ENCODE results near the gene ERGIC1. TPM values are rescaled to one million over a fixed set of nuclear protein-coding genes. Genes with fewer than 3 reads are reported as not detected.
A peak's percentile ranks its signal among the peaks of the same experiment; 100 is the strongest.
"Not testable (repeated sequence)": the region's sequence is repeated elsewhere in the genome, so short reads cannot be mapped to it uniquely, and the experiment has no call there.

The ERGIC1 gene
- total RNA-seq, 1 donor from 2014 or later: 131 TPM

GRCh38 chr5:172807766-172808311 lies 26.2 kb upstream of the ERGIC1 start:
- Histone ChIP-seq H3K4me3 (ENCODE audit: insufficient read depth, low read depth, low read length) (peak overlapping the region; percentile 19), H3K9ac (ENCODE audit: low read length) (peak overlapping the region; percentile 81), H3K79me2 (ENCODE audit: insufficient read depth, low read length) (no peaks in the 10 kb centered on the region), H3K36me3 (ENCODE audit: insufficient read depth, low read length) (no peaks in the 10 kb centered on the region), H3K4me2 (ENCODE audit: low read length) (peak overlapping the region; percentile 78), H2AFZ (ENCODE audit: low read depth, low read length) (peak overlapping the region; percentile 65), H3K27ac (ENCODE audit: low read depth, low read length) (peak overlapping the region; percentile 80), H3K4me1 (ENCODE audit: insufficient read depth, low read length) (peaks cover 14% of the 10 kb centered on the region), H3K27me3 (ENCODE audit: insufficient read depth, low read length) (no peaks in the 10 kb centered on the region), H4K20me1 (ENCODE audit: insufficient read depth, low read length) (no peaks in the 10 kb centered on the region), H3K9me3 (ENCODE audit: insufficient read depth, low read depth, low read length) (no peaks in the 10 kb centered on the region)
- FAIRE-seq (no peak), DNase-seq (ENCODE audit: low read depth) (no peak)
- Mint-ChIP-seq H3K27ac (ENCODE audit: unreplicated experiment) (peak overlapping the region; percentile 93), H3K4me3 (ENCODE audit: unreplicated experiment) (no peak overlapping the region), H3K36me3 (ENCODE audit: low read depth, unreplicated experiment) (no peaks in the 10 kb centered on the region), H3K27me3 (ENCODE audit: low read depth, unreplicated experiment) (no peaks in the 10 kb centered on the region), H3K4me1 (ENCODE audit: low read depth, unreplicated experiment) (peaks cover 10% of the 10 kb centered on the region), H3K9me3 (ENCODE audit: unreplicated experiment) (no peaks in the 10 kb centered on the region)
- TF ChIP-seq EZH2 (IDR thresholded peaks at IDR 0.05; ENCODE audit: insufficient read depth, low read length) (no peak), CTCF (IDR thresholded peaks at IDR 0.05; ENCODE audit: insufficient read depth, low read depth, low read length) (no peak)

- H3K4me2 ChIP-seq (ENCODE audit: low read length): no peak overlapping the region
- no peak overlapping the region for H2AFZ ChIP-seq (ENCODE audit: low read depth, low read length)
- DNase-seq (ENCODE audit: low read depth) (no peak), FAIRE-seq (no peak)
- no peaks in the 10 kb centered on the region for H3K27me3 ChIP-seq (ENCODE audit: insufficient read depth, low read length)
- Mint-ChIP-seq H3K27ac (ENCODE audit: unreplicated experiment) (no peak overlapping the region), H3K9me3 (ENCODE audit: unreplicated experiment) (no peaks in the 10 kb centered on the region), H3K4me1 (ENCODE audit: low read depth, unreplicated experiment) (peaks cover 12% of the 10 kb centered on the region), H3K27me3 (ENCODE audit: low read depth, unreplicated experiment) (no peaks in the 10 kb centered on the region), H3K36me3 (ENCODE audit: low read depth, unreplicated experiment) (no peaks in the 10 kb centered on the region), H3K4me3 (ENCODE audit: unreplicated experiment) (no peak overlapping the region)
- no peaks in the 10 kb centered on the region for H3K79me2 ChIP-seq (ENCODE audit: insufficient read depth, low read length)
- H3K27ac ChIP-seq (ENCODE audit: low read depth, low read length): no peak overlapping the region
- H3K4me1 ChIP-seq (ENCODE audit: insufficient read depth, low read length): peaks cover 12% of the 10 kb centered on the region
- H3K9ac ChIP-seq (ENCODE audit: low read length): no peak overlapping the region
- no peaks in the 10 kb centered on the region for H3K36me3 ChIP-seq (ENCODE audit: insufficient read depth, low read length)
- no peak overlapping the region for H3K4me3 ChIP-seq (ENCODE audit: insufficient read depth, low read depth, low read length)
- TF ChIP-seq CTCF (IDR thresholded peaks at IDR 0.05; ENCODE audit: insufficient read depth, low read depth, low read length) (no peak), EZH2 (IDR thresholded peaks at IDR 0.05; ENCODE audit: insufficient read depth, low read length) (no peak)
- no peaks in the 10 kb centered on the region for H4K20me1 ChIP-seq (ENCODE audit: insufficient read depth, low read length)
- H3K9me3 ChIP-seq (ENCODE audit: insufficient read depth, low read depth, low read length): no peaks in the 10 kb centered on the region
Measured at GRCh38 chr5:172809774-172810173, 24.3 kb upstream of the ERGIC1 start.

- H3K79me2 ChIP-seq (ENCODE audit: insufficient read depth, low read length); H3K9me3 Mint-ChIP-seq (ENCODE audit: unreplicated experiment); H3K4me2 ChIP-seq (ENCODE audit: low read length); H3K9me3 ChIP-seq (ENCODE audit: insufficient read depth, low read depth, low read length); H3K27me3 Mint-ChIP-seq (ENCODE audit: low read depth, unreplicated experiment); H3K27ac ChIP-seq (ENCODE audit: low read depth, low read length); H3K4me3 Mint-ChIP-seq (ENCODE audit: unreplicated experiment); H4K20me1 ChIP-seq (ENCODE audit: insufficient read depth, low read length); DNase-seq (ENCODE audit: low read depth); H3K36me3 ChIP-seq (ENCODE audit: insufficient read depth, low read length); H3K27ac Mint-ChIP-seq (ENCODE audit: unreplicated experiment); H2AFZ ChIP-seq (ENCODE audit: low read depth, low read length); H3K36me3 Mint-ChIP-seq (ENCODE audit: low read depth, unreplicated experiment); FAIRE-seq; H3K9ac ChIP-seq (ENCODE audit: low read length); H3K4me3 ChIP-seq (ENCODE audit: insufficient read depth, low read depth, low read length); H3K27me3 ChIP-seq (ENCODE audit: insufficient read depth, low read length): not testable (repeated sequence)
- H3K4me1 ChIP-seq (ENCODE audit: insufficient read depth, low read length): peaks cover 12% of the 10 kb centered on the region
- peaks cover 12% of the 10 kb centered on the region for H3K4me1 Mint-ChIP-seq (ENCODE audit: low read depth, unreplicated experiment)
Measured at GRCh38 chr5:172810996-172811395, 23.1 kb upstream of the ERGIC1 start.

Measured in astrocyte (in vitro differentiated cells and primary cell).